Measurements from ENCODE around the gene WDR83.
A peak's percentile ranks its signal among the peaks of the same experiment; 100 is the strongest.

WDR83 gene

DNA sequence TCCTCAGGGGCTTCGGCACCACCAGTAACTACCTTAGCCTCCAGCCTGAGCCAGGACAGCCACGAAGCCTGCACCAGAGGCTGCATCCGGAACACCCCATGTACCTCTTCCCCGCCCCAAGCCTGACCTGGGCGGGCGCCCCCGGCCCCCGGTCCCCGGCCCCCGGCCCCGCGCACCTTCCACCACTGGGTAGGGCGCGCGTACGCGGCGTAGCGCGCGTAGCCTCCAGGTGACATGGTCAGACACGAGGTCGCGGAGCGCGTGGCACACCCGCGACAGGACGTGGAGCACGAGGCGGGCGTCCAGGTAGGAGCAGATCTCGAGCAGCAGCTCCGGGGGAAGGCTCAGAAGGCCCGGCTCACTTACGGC, 29.4 kb downstream of the WDR83 start:
- Histone ChIP-seq H3K9me3 (ENCODE audit: control insufficient read depth, insufficient read depth, low read depth, low read length) (no peaks in the 10 kb centered on the region), H3K4me1 (ENCODE audit: control insufficient read depth, insufficient read depth, low read length) (no peaks in the 10 kb centered on the region), H3K27ac (ENCODE audit: extremely low read depth, low read depth, low read length) (no peak overlapping the region; the same call in 1 of the 2 replicates), H3K4me3 (ENCODE audit: low read depth, low read length) (peak overlapping the region; percentile 84), H3K36me3 (ENCODE audit: control insufficient read depth in 2 of 2, insufficient read depth in 1 of 2, low read length in 2 of 2) (peaks cover 12 to 46% of the 10 kb centered on the region in 2 experiments)
- no peak for TF ChIP-seq ZNF600 (tag by site-specific recombination; IDR thresholded peaks at IDR 0.05)
- no peak for TF ChIP-seq PRDM2 (tag by site-specific recombination; IDR thresholded peaks at IDR 0.05; ENCODE audit: borderline replicate concordance)
- TF ChIP-seq RBAK (tag by site-specific recombination; IDR thresholded peaks at IDR 0.05) = no peak
- TF ChIP-seq ZNF280C (tag by site-specific recombination; IDR thresholded peaks at IDR 0.05) = no peak
- TF ChIP-seq ZNF785 (tag by site-specific recombination; IDR thresholded peaks at IDR 0.05) = no peak
- TF ChIP-seq ZNF394 (tag by site-specific recombination; IDR thresholded peaks at IDR 0.05; ENCODE audit: borderline replicate concordance) = no peak
- TF ChIP-seq SP3 (tag by site-specific recombination; IDR thresholded peaks at IDR 0.05) = no peak
- TF ChIP-seq ZNF274 (IDR thresholded peaks at IDR 0.05; ENCODE audit: low read length) = no peak
- TF ChIP-seq ZNF274 (tag by site-specific recombination; IDR thresholded peaks at IDR 0.05; ENCODE audit: borderline replicate concordance) = no peak
- TF ChIP-seq ZNF571 (tag by site-specific recombination; IDR thresholded peaks at IDR 0.05) = no peak
- TF ChIP-seq PRDM4 (tag by site-specific recombination; IDR thresholded peaks at IDR 0.05) = no peak
- TF ChIP-seq ZNF626 (tag by site-specific recombination; IDR thresholded peaks at IDR 0.05) = no peak
- no peak for TF ChIP-seq ZNF529 (tag by site-specific recombination; IDR thresholded peaks at IDR 0.05; ENCODE audit: insufficient replicate concordance)
- TF ChIP-seq ZNF555 (tag by site-specific recombination; conservative IDR thresholded peaks at IDR 0.05) = no peak
- TF ChIP-seq, protein P1, sequence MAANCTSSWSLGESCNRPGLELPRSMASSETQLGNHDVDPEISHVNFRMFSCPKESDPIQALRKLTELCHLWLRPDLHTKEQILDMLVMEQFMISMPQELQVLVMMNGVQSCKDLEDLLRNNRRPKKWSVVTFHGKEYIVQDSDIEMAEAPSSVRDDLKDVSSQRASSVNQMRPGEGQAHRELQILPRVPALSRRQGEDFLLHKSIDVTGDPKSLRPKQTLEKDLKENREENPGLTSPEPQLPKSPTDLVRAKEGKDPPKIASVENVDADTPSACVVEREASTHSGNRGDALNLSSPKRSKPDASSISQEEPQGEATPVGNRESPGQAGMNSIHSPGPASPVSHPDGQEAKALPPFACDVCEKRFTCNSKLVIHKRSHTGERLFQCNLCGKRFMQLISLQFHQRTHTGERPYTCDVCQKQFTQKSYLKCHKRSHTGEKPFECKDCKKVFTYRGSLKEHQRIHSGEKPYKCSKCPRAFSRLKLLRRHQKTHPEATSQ (tag by site-specific recombination; IDR thresholded peaks at IDR 0.05) = no peak
- TF ChIP-seq FEZF1 (tag by site-specific recombination; IDR thresholded peaks at IDR 0.05) = no peak
- no peak for TF ChIP-seq ZNF473 (tag by site-specific recombination; IDR thresholded peaks at IDR 0.05)
- TF ChIP-seq, protein P2, sequence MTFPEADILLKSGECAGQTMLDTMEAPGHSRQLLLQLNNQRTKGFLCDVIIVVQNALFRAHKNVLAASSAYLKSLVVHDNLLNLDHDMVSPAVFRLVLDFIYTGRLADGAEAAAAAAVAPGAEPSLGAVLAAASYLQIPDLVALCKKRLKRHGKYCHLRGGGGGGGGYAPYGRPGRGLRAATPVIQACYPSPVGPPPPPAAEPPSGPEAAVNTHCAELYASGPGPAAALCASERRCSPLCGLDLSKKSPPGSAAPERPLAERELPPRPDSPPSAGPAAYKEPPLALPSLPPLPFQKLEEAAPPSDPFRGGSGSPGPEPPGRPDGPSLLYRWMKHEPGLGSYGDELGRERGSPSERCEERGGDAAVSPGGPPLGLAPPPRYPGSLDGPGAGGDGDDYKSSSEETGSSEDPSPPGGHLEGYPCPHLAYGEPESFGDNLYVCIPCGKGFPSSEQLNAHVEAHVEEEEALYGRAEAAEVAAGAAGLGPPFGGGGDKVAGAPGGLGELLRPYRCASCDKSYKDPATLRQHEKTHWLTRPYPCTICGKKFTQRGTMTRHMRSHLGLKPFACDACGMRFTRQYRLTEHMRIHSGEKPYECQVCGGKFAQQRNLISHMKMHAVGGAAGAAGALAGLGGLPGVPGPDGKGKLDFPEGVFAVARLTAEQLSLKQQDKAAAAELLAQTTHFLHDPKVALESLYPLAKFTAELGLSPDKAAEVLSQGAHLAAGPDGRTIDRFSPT (tag by site-specific recombination; IDR thresholded peaks at IDR 0.05) = no peak
- no peak for TF ChIP-seq ZNF169 (tag by site-specific recombination; IDR thresholded peaks at IDR 0.05)
- no peak for TF ChIP-seq ZNF416 (tag by site-specific recombination; IDR thresholded peaks at IDR 0.05)
- TF ChIP-seq, protein P3, sequence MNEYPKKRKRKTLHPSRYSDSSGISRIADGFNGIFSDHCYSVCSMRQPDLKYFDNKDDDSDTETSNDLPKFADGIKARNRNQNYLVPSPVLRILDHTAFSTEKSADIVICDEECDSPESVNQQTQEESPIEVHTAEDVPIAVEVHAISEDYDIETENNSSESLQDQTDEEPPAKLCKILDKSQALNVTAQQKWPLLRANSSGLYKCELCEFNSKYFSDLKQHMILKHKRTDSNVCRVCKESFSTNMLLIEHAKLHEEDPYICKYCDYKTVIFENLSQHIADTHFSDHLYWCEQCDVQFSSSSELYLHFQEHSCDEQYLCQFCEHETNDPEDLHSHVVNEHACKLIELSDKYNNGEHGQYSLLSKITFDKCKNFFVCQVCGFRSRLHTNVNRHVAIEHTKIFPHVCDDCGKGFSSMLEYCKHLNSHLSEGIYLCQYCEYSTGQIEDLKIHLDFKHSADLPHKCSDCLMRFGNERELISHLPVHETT (tag by site-specific recombination; IDR thresholded peaks at IDR 0.05) = no peak
- ChIA-PET CTCF (interaction anchor here (0.6 to 1.9 kb wide), 4 partner anchors 61 to 110 kb away, joined by 3 to 4 read pairs (median 4); partner anchors contain the start of gene RNASEH2A), POLR2A (interaction anchor here (0.7 to 2.7 kb wide), 10 partner anchors 10 to 195 kb away, joined by 3 to 19 read pairs (median 4); partner anchors contain the start of genes DHPS, GCDH, GET3 and MAN2B1)

Measured in HEK293 (cell line).